ENCODE data around the gene USP21. TPM values are rescaled to one million over a fixed set of nuclear protein-coding genes. Genes with fewer than 3 reads are reported as not detected.

Gene USP21
- total and polyA plus RNA-seq, 9 of the 15 experiments (the other 6 are each of a cell fraction or from before 2014, with no cell fraction given), result 4.9 to 52.4 (median 21.6) TPM

DNA sequence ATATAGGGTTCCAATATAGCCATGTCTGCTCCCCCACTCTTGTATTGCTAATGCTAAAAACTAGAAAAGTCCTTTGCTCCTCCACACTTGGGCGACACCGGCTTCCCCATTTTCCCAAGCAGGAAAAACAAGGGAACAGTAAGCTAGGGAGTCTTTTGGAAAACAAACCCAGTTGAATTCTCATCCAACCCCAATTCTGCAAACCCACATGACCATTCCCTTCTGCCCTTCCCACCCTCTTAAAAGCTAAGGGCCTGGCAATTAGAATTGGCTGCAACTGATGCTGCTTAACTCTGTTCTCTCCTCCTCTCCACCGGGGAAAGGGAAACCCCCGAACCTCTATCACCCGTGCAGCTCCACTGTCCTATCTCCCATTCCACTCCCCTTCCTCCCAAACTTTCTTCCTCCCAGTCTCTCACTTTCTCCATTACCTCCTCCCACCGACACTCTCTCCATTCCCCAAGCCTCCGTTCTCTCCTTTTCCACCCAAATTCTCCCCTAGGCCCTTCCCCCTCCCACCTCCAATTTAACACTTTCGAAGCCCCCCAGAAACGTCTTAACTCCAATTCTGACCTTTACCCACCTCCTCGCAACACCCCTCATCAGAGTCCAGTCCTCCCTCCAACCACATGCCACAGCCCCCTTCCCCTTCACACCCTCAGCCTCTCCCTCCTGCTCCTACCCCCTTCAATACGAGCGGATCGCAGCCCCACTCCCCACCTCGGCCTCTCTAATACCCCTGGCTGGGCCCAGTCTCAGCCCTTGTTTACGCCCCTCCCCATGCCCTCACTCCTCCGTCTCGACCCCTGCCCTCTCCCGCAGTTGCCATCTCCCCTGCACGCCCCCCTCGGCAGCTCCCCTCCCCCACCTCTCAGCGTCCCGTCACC lies 27.5 kb upstream of the USP21 start:
- 4% methylated on average over 13 of the region's 22 CpGs for whole genome bisulfite sequencing (ENCODE audit: insufficient coverage, low coverage, missing lambda C conversion rate)
- no TSS peak for BruUV-seq (replicated peaks)
- peak; percentile 40 for FAIRE-seq
- TF ChIP-seq SMARCA4 (IDR thresholded peaks at IDR 0.05), result peak; percentile 55; the same call in 1 of the 2 replicates
- peak; percentile 44; the same call in 1 of the 2 replicates for TF ChIP-seq GATAD2A (IDR thresholded peaks at IDR 0.05)
- TF ChIP-seq MCM7 (IDR thresholded peaks at IDR 0.05), result peak in 1 of 2 experiments; percentile 30; a peak in 1 of 4 replicates
- TF ChIP-seq ZNF263 (CRISPR knock-in tag; IDR thresholded peaks at IDR 0.05; ENCODE audit: borderline replicate concordance), result peak; percentile 90
- TF ChIP-seq TBL1XR1 (IDR thresholded peaks at IDR 0.05; ENCODE audit: low read length in 2 of 2), result no peak
- no peak for TF ChIP-seq NR2C1 (IDR thresholded peaks at IDR 0.05)
- no peak for TF ChIP-seq NR2C1 (tag; IDR thresholded peaks at IDR 0.05)
- TF ChIP-seq RBBP5 (IDR thresholded peaks at IDR 0.05; ENCODE audit: borderline replicate concordance, insufficient read depth, low read length, poor library complexity, severe bottlenecking), result peak; percentile 7
- TF ChIP-seq HDGF (IDR thresholded peaks at IDR 0.05), result peak; percentile 98
- no peak for TF ChIP-seq GTF2E2 (tag; IDR thresholded peaks at IDR 0.05)
- peak in 1 of 2 experiments; percentile 9; a peak in 1 of 4 replicates for TF ChIP-seq TRIM24 (IDR thresholded peaks at IDR 0.05)
- TF ChIP-seq, protein P1, sequence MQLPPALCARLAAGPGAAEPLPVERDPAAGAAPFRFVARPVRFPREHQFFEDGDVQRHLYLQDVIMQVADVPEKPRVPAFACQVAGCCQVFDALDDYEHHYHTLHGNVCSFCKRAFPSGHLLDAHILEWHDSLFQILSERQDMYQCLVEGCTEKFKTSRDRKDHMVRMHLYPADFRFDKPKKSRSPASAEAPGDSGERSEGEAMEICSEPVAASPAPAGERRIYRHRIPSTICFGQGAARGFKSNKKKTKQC (CRISPR knock-in tag; IDR thresholded peaks at IDR 0.05), result no peak
- TF ChIP-seq KDM5B (IDR thresholded peaks at IDR 0.05; ENCODE audit: insufficient replicate concordance, low read depth, low read length), result peak; percentile 16
- TF ChIP-seq ETV6 (IDR thresholded peaks at IDR 0.05; ENCODE audit: borderline replicate concordance in 1 of 2, low read depth in 2 of 2, low read length in 1 of 2), result no peak
- TF ChIP-seq ETV6 (CRISPR knock-in tag; IDR thresholded peaks at IDR 0.05; ENCODE audit: borderline replicate concordance), result no peak
- no peak for TF ChIP-seq POLR2G (IDR thresholded peaks at IDR 0.05; ENCODE audit: low read depth, low read length)
- TF ChIP-seq GATAD2B (IDR thresholded peaks at IDR 0.05; ENCODE audit: borderline replicate concordance), result no peak
- 0 out of 4 replicates have a peak, but pooled peaks of 1 of the 2 experiments have one; percentile 56 for TF ChIP-seq CSDE1 (IDR thresholded peaks at IDR 0.05)
- TF ChIP-seq, protein P2, sequence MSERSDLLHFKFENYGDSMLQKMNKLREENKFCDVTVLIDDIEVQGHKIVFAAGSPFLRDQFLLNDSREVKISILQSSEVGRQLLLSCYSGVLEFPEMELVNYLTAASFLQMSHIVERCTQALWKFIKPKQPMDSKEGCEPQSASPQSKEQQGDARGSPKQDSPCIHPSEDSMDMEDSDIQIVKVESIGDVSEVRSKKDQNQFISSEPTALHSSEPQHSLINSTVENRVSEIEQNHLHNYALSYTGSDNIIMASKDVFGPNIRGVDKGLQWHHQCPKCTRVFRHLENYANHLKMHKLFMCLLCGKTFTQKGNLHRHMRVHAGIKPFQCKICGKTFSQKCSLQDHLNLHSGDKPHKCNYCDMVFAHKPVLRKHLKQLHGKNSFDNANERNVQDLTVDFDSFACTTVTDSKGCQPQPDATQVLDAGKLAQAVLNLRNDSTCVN (CRISPR knock-in tag; IDR thresholded peaks at IDR 0.05), result peak; percentile 9; the same call in 1 of the 2 replicates
- peak; percentile 70; the same call in 1 of the 2 replicates for TF ChIP-seq MIER1 (IDR thresholded peaks at IDR 0.05; ENCODE audit: low read depth)

More for the DNA sequence above, 27.5 kb upstream of the USP21 start:
- POLR2A ChIA-PET, result interaction anchor here (0.5 to 4.2 kb wide), 15 partner anchors 7 to 289 kb away, joined by 3 to 20 read pairs (median 4); partner anchors contain the start of genes NIT1, PFDN2, PPOX and UFC1
- peak overlapping the region; percentile 57 for H3K4me3 ChIP-seq
- H3K9me3 ChIP-seq (replicated peaks; ENCODE audit: control insufficient read depth, insufficient read depth, low read depth, low read length), result no peaks in the 10 kb centered on the region
- no peaks in the 10 kb centered on the region for H3K9me1 ChIP-seq (ENCODE audit: control insufficient read depth, insufficient read depth, low read length)
- H3K79me2 ChIP-seq (ENCODE audit: control insufficient read depth, insufficient read depth, low read length), result peaks cover 59% of the 10 kb centered on the region
- ATAC-seq (peak; percentile 13; the same call in 1 of the 3 replicates), DNase-seq (ENCODE audit: extremely low read depth in 1 of 4, low spot score in 3 of 4) (peak in 2 of 4 experiments; percentile 26 to 43)
- peak overlapping the region; percentile 89 for H3K27ac ChIP-seq (ENCODE audit: extremely low read depth, low read depth, low read length)
- CTCF ChIA-PET (ENCODE audit: low intra/inter-chr PET ratio), result no interaction called here
- H3K4me1 ChIP-seq (replicated peaks in 1 of 2; ENCODE audit: control insufficient read depth in 2 of 2, insufficient read depth in 2 of 2, low read length in 2 of 2), result peaks cover 7 to 15% of the 10 kb centered on the region in 2 experiments; a peak in 3 of 5 replicates
- no peaks in the 10 kb centered on the region for H4K20me1 ChIP-seq (replicated peaks; ENCODE audit: control insufficient read depth, insufficient read depth, low read length)
- peak overlapping the region; percentile 90 for H3K9ac ChIP-seq (ENCODE audit: insufficient read depth in 1 of 2, low read depth in 2 of 2, low read length in 2 of 2)
- no peaks in the 10 kb centered on the region for H3K27me3 ChIP-seq (ENCODE audit: control insufficient read depth in 2 of 2, insufficient read depth in 2 of 2, low read length in 2 of 2)
- in situ Hi-C loops (cut with MboI) (no loop called here), intact Hi-C loops (cut with micrococcal nuclease) (loop anchor here (1.0 to 10.0 kb wide), 4 partner anchors 12 to 407 kb away; partner anchors contain the start of gene PPOX)
- peaks cover 40% of the 10 kb centered on the region for H3K36me3 ChIP-seq (ENCODE audit: control insufficient read depth, insufficient read depth, low read length)
- H2AFZ ChIP-seq (ENCODE audit: low read depth, low read length), result peak overlapping the region; percentile 94
- peak overlapping the region; percentile 97 for H3K4me2 ChIP-seq (ENCODE audit: insufficient read depth, low read length)
